Tibial artery (tissue), 4 donors: ENCODE data around the gene PRIM2.
"Not testable (repeated sequence)": the region's sequence is repeated elsewhere in the genome, so short reads cannot be mapped to it uniquely, and the experiment has no call there.

ENCODE experiments used
- DNase-seq, 2 donors: peaks; one replicate each; pipeline ENCODE4 v3.0.0-alpha.2; 2019
- H3K27ac ChIP-seq, 2 donors: fragments of 200-600 bp; sonication (generic) in 1 of 2; 1 replicate in 1 of 2; 2 replicates in 1 of 2; pipeline ENCODE4 v1.5.1; 2018 to 2019; ENCODE audit warnings: mild to moderate bottlenecking in 1 of 2
- H3K27me3 ChIP-seq, 2 donors: fragments of 200-600 bp; sonication (generic) in 1 of 2; one replicate each; pipeline versions ENCODE4 v1.5.1 to v1.6.0; 2016 to 2019
- H3K36me3 ChIP-seq, 3 donors: fragments of 200-600 bp; sonication (generic) in 2 of 3; one replicate each; pipeline ENCODE4 v1.5.1; 2016 to 2019; ENCODE audit warnings: mild to moderate bottlenecking in 2 of 3
- H3K4me1 ChIP-seq, 4 donors: fragments of 200-600 bp; sonication (generic) in 2 of 4; 1 replicate in 3 of 4; 2 replicates in 1 of 4; pipeline ENCODE4 v1.5.1; 2016 to 2019
- H3K4me3 ChIP-seq, 2 donors: fragments of 200-600 bp; sonication (generic) in 1 of 2; 1 replicate in 1 of 2; 2 replicates in 1 of 2; pipeline ENCODE4 v1.5.1; 2018 to 2019; ENCODE audit warnings: mild to moderate bottlenecking in 2 of 2
- H3K9me3 ChIP-seq, 3 donors: fragments of 200-600 bp; sonication (generic) in 1 of 3; one replicate each; pipeline ENCODE4 v1.5.1; 2016 to 2019
- intact Hi-C: fragments of 100-400 bp; cut with DNase I; formaldehyde crosslinking; loops from one replicate; pipeline ENCODE4 v1.15.0; 2023; ENCODE audit warnings: low total_unique reads
- TF ChIP-seq, protein P1 (sequence below), 2 experiments: fragments of 200-600 bp in 1 of 2; fragments of 450-650 bp in 1 of 2; IDR thresholded peaks; one replicate each; pipeline ENCODE4 v1.5.1; 2017 to 2019; ENCODE audit warnings: antibody characterized with exemption in 2 of 2, mild to moderate bottlenecking in 1 of 2, moderate library complexity in 1 of 2

PRIM2 gene

GRCh38 chr6:57445790-57446468 is 128.5 kb downstream of the PRIM2 start:
- DNase-seq, H3K27ac ChIP-seq, H3K36me3 ChIP-seq, intact Hi-C loops, H3K4me3 ChIP-seq, H3K4me1 ChIP-seq, H3K9me3 ChIP-seq, H3K27me3 ChIP-seq: not testable (repeated sequence)

DNA sequence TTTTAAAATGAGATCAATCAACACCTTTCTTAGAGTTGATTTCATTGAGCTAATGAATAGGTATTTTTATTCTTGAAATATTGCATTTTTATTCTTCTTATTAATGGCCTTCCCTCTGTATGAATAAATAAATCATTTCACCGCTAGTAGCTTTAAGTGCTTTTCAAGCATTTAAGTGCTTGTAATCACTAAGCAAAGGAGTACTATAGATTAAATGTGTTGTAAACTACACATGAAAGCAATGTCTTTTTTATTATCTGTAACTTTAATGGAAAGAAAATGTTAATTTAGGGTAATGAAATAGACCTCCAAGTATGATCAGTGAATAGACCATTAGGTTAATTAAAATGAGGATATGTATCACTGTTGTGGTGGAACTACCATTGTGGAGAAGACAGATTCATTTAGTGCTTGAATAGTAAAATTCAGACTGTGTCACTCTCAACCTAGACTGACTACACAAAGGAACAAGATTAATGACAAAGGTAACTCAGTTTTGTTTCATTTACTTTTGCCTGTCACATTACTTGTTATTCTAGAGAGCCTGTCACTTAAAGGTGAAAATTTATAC is 132.2 kb downstream of the PRIM2 start:
- DNase-seq, H3K4me1 ChIP-seq, H3K4me3 ChIP-seq, H3K9me3 ChIP-seq, intact Hi-C loops, H3K36me3 ChIP-seq, H3K27me3 ChIP-seq, H3K27ac ChIP-seq: not testable (repeated sequence)

GRCh38 chr6:57459781-57460180 is 142.4 kb downstream of the PRIM2 start:
- H3K4me3 ChIP-seq, H3K4me1 ChIP-seq, H3K27me3 ChIP-seq, intact Hi-C loops, H3K36me3 ChIP-seq, DNase-seq, H3K27ac ChIP-seq, H3K9me3 ChIP-seq: not testable (repeated sequence)

GRCh38 chr6:57461022-57461421 is 143.6 kb downstream of the PRIM2 start:
- H3K4me3 ChIP-seq, H3K36me3 ChIP-seq, H3K9me3 ChIP-seq, H3K27me3 ChIP-seq, intact Hi-C loops, H3K27ac ChIP-seq, DNase-seq, H3K4me1 ChIP-seq: not testable (repeated sequence)

DNA sequence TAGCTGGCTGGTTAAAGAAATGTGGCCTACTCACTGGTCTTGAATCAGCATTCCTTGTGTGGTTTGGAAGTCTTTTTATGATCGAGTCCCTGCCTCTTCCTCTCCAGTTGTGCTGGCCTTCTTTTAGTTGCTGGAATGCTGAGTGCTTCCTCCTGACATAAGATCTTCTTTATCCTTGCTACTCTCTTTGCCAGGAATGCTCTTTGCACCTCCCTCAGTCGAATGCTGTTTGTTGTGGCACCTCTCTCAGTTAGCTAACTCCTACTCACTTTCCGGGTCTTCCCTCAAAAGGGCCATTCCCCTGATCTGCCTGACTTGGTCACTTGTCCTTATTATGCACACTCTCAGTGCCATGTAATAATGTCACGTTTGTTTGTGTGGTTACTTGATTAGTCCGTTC is 146.4 kb downstream of the PRIM2 start:
- H3K27me3 ChIP-seq, intact Hi-C loops, H3K4me1 ChIP-seq, H3K4me3 ChIP-seq, H3K36me3 ChIP-seq, H3K27ac ChIP-seq, DNase-seq, H3K9me3 ChIP-seq: not testable (repeated sequence)

- intact Hi-C loops, result not testable (repeated sequence)
These were observed 148.5 kb downstream of the PRIM2 start for GRCh38 chr6:57465968-57466367.

DNA sequence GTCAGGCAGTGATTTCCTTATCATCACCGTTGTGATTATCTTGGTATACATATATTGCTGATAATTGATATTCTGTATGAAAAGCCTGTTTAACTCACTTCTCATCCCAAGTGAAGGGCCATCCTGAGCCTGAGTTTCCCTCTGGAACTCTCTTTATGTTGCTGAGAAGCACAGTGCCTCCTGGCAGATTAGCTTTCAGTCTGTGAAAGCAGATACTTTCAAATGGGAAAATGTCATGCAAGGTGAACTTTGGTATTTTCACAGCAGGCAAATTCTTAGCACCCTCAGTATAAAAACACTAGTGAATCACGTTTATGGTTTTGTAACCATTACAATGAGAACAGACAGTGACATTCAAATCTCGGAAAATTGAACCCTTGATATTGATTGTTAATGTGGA is 151.6 kb downstream of the PRIM2 start:
- H3K27me3 ChIP-seq, result no peaks in the 10 kb centered on the region
- intact Hi-C loops, result no loop called here
- H3K9me3 ChIP-seq, result no peaks in the 10 kb centered on the region
- no peaks in the 10 kb centered on the region for H3K36me3 ChIP-seq
- H3K27ac ChIP-seq, result no peak overlapping the region
- DNase-seq, result no peak
- TF ChIP-seq, protein P1, sequence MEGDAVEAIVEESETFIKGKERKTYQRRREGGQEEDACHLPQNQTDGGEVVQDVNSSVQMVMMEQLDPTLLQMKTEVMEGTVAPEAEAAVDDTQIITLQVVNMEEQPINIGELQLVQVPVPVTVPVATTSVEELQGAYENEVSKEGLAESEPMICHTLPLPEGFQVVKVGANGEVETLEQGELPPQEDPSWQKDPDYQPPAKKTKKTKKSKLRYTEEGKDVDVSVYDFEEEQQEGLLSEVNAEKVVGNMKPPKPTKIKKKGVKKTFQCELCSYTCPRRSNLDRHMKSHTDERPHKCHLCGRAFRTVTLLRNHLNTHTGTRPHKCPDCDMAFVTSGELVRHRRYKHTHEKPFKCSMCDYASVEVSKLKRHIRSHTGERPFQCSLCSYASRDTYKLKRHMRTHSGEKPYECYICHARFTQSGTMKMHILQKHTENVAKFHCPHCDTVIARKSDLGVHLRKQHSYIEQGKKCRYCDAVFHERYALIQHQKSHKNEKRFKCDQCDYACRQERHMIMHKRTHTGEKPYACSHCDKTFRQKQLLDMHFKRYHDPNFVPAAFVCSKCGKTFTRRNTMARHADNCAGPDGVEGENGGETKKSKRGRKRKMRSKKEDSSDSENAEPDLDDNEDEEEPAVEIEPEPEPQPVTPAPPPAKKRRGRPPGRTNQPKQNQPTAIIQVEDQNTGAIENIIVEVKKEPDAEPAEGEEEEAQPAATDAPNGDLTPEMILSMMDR (IDR thresholded peaks at IDR 0.05), result no peak
- no peak overlapping the region for H3K4me3 ChIP-seq
- H3K4me1 ChIP-seq, result peaks cover 0 to 9% (median 0%) of the 10 kb centered on the region in 4 donors

More at GRCh38 chr6:57465968-57466367, 148.5 kb downstream of the PRIM2 start:
- DNase-seq, H3K4me1 ChIP-seq, H3K27me3 ChIP-seq, H3K9me3 ChIP-seq, H3K36me3 ChIP-seq, H3K27ac ChIP-seq, H3K4me3 ChIP-seq: not testable (repeated sequence)

DNA sequence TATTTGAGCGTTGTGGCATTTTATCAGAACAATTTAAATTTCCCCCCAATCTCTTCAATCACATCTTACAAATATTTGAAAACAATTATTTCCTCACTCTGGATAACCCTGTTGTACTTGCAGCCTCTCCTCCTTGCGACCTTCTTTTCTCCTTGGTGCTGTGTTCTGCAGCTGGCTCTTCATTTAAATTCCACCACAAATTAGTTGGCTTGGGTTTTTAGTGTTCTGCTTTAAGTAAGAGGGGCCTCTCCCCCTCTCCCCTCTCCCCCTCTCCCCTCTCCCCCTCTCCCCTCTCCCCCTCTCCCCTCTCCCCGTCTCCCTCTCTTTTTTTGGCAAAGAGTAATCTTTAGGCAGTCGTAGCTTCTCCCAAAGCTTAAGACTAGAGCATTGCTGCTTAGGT is 152.7 kb downstream of the PRIM2 start:
- H3K36me3 ChIP-seq, H3K27me3 ChIP-seq, H3K27ac ChIP-seq, H3K9me3 ChIP-seq, H3K4me1 ChIP-seq, DNase-seq, intact Hi-C loops, H3K4me3 ChIP-seq: not testable (repeated sequence)

GRCh38 chr6:57471314-57471864 is 154.0 kb downstream of the PRIM2 start:
- H3K27me3 ChIP-seq, H3K4me1 ChIP-seq, DNase-seq, H3K36me3 ChIP-seq, H3K4me3 ChIP-seq, H3K27ac ChIP-seq, intact Hi-C loops, H3K9me3 ChIP-seq: not testable (repeated sequence)

DNA sequence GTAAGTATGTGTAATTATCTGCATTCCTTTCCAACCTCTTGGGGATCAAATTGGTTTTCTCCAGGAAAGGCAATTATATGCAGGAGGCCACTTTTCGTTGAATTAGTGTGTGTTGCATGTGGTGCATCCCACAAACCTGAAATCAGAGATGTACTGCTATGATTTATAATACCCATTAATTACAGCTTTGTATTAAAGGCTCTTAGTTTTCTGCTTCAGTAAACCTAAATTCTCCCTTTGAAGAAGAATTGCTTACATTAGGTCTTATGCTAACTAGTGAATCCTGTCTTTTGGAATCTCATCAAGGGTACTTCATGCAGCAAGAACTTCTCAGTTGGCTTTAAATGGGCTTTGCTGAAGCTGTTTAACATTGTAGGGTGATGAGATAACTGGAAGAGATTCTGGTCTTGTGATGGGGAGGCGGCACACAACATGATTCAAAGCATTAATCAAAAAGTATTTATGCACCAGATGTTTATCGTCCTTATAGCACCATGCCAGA is 155.5 kb downstream of the PRIM2 start:
- H3K9me3 ChIP-seq, H3K27me3 ChIP-seq, DNase-seq, H3K36me3 ChIP-seq, intact Hi-C loops, H3K4me3 ChIP-seq, H3K27ac ChIP-seq, H3K4me1 ChIP-seq: not testable (repeated sequence)

DNA sequence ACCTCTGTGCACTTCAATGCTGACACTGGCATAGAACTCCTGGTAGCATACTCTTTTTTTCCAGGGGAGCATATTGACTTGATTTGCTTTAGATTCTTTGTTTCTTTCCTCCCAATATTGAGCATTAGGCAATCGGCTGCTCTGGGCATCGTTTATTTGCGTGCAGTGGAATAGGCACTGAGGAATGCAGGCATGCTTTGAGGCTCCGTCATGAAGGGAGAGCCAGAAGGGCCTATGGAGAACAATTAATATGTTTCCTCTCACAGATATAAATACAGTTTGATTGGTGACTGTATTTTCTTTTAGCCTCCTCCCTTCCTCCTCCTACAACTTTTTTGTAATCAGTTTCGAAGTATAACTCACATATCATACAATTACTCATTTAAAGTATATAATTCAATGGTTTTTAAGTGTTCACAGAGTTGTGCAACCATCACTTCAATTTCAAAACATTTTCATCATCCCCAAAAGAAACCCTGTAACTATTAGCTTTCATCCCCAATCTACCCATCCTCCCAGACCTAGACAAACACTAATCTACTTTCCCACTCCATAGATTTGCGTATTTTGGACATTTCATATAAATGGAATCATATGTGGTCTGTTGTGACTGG is 157.5 kb downstream of the PRIM2 start:
- intact Hi-C loops, H3K4me1 ChIP-seq, H3K36me3 ChIP-seq, DNase-seq, H3K27me3 ChIP-seq, H3K27ac ChIP-seq, H3K4me3 ChIP-seq, H3K9me3 ChIP-seq: not testable (repeated sequence)

DNA sequence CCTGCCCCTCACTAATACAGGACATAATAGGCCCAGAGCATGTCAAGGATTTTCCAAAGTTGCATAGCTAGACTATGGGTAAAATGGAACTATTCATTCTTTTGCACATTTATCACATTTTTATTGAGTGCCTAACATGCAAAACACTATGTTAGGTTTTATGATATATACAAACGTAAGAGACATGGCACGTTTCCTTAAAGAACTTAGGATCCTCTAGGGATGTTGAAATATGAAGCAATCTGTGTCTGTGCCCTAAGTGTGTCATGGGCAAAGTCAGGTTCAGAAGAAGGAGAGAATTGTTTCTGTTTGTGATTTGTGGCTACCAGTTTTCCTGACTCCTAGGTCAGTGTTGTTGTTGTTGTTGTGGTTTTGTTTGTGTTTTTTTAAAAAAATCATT is 158.2 kb downstream of the PRIM2 start:
- H3K4me3 ChIP-seq, H3K9me3 ChIP-seq, intact Hi-C loops, H3K27me3 ChIP-seq, H3K36me3 ChIP-seq, H3K27ac ChIP-seq, DNase-seq, H3K4me1 ChIP-seq: not testable (repeated sequence)

GRCh38 chr6:57480194-57480593 is 162.8 kb downstream of the PRIM2 start:
- H3K27ac ChIP-seq, DNase-seq, H3K9me3 ChIP-seq, H3K4me1 ChIP-seq, H3K27me3 ChIP-seq, H3K36me3 ChIP-seq, intact Hi-C loops, H3K4me3 ChIP-seq: not testable (repeated sequence)
